ENCODE results near the gene BPIFA1. TPM values are rescaled to one million over a fixed set of nuclear protein-coding genes. Genes with fewer than 3 reads are reported as not detected.

The BPIFA1 gene
- total and polyA plus RNA-seq, 4 donors, result not detected

GRCh38 chr20:33273117-33273851, 37.5 kb downstream of the BPIFA1 start:
- Histone ChIP-seq H3K9me3 (ENCODE audit: control insufficient read depth in 4 of 4, low read length in 3 of 4) (no peaks in the 10 kb centered on the region), H3K4me3 (ENCODE audit: low read depth in 1 of 3, low read length in 3 of 3) (no peak overlapping the region), H3K27me3 (ENCODE audit: control insufficient read depth in 4 of 4, insufficient read depth in 4 of 4, low read length in 3 of 4) (no peaks in the 10 kb centered on the region), H3K4me1 (ENCODE audit: control insufficient read depth in 4 of 4, insufficient read depth in 4 of 4, low read length in 3 of 4) (no peaks in the 10 kb centered on the region), H3K36me3 (ENCODE audit: control insufficient read depth in 4 of 4, insufficient read depth in 3 of 4, low read depth in 1 of 4, low read length in 3 of 4) (no peaks in the 10 kb centered on the region), H3K27ac (ENCODE audit: low read depth in 1 of 2, low read length in 2 of 2) (no peak overlapping the region), H3K9ac (ENCODE audit: low read depth in 1 of 2, low read length in 2 of 2) (no peak overlapping the region)
- no peak for DNase-seq (ENCODE audit: low spot score)
- 55% methylated on average over 13 of the region's 13 CpGs for WGBS
- no peak for TF ChIP-seq FOXA1 (IDR thresholded peaks at IDR 0.05)
- no peak for TF ChIP-seq SP1 (IDR thresholded peaks at IDR 0.05)
- TF ChIP-seq RAD21 (IDR thresholded peaks at IDR 0.05), result no peak
- no peak for TF ChIP-seq CTCF (IDR thresholded peaks at IDR 0.05; ENCODE audit: low read depth, low read length, missing input control)
- TF ChIP-seq RXRA (IDR thresholded peaks at IDR 0.05), result no peak
- no peak for TF ChIP-seq EGR1 (IDR thresholded peaks at IDR 0.05; ENCODE audit: low read depth in 2 of 2)
- no peak for TF ChIP-seq JUND (IDR thresholded peaks at IDR 0.05)
- TF ChIP-seq HNF4A (conservative IDR thresholded peaks at IDR 0.05), result no peak

GRCh38 chr20:33275215-33275614, 39.4 kb downstream of the BPIFA1 start:
- Histone ChIP-seq H3K36me3 (ENCODE audit: control insufficient read depth in 4 of 4, insufficient read depth in 3 of 4, low read depth in 1 of 4, low read length in 3 of 4) (no peaks in the 10 kb centered on the region), H3K4me1 (ENCODE audit: control insufficient read depth in 4 of 4, insufficient read depth in 4 of 4, low read length in 3 of 4) (no peaks in the 10 kb centered on the region), H3K4me3 (ENCODE audit: low read depth in 1 of 3, low read length in 3 of 3) (no peak overlapping the region), H3K27me3 (ENCODE audit: control insufficient read depth in 4 of 4, insufficient read depth in 4 of 4, low read length in 3 of 4) (no peaks in the 10 kb centered on the region), H3K9ac (ENCODE audit: low read depth in 1 of 2, low read length in 2 of 2) (no peak overlapping the region), H3K9me3 (ENCODE audit: control insufficient read depth in 4 of 4, low read length in 3 of 4) (no peaks in the 10 kb centered on the region), H3K27ac (ENCODE audit: low read depth in 1 of 2, low read length in 2 of 2) (no peak overlapping the region)
- 79% methylated on average over 8 of the region's 8 CpGs for WGBS
- DNase-seq (ENCODE audit: low spot score), result no peak
- TF ChIP-seq YY1 (IDR thresholded peaks at IDR 0.05) (no peak), NR2F2 (IDR thresholded peaks at IDR 0.05) (no peak), REST (IDR thresholded peaks at IDR 0.05) (no peak), MAX (IDR thresholded peaks at IDR 0.05) (no peak), HNF4G (IDR thresholded peaks at IDR 0.05) (no peak), SP1 (IDR thresholded peaks at IDR 0.05) (no peak), TAF1 (conservative IDR thresholded peaks at IDR 0.05) (no peak), FOXA2 (IDR thresholded peaks at IDR 0.05) (no peak), ZBTB33 (IDR thresholded peaks at IDR 0.05) (no peak), FOXA1 (IDR thresholded peaks at IDR 0.05) (no peak), EGR1 (IDR thresholded peaks at IDR 0.05; ENCODE audit: low read depth in 2 of 2) (no peak)
